ENCODE data around the gene PKNOX2. TPM values are rescaled to one million over a fixed set of nuclear protein-coding genes. Genes with fewer than 3 reads are reported as not detected.

Gene PKNOX2
- total and polyA plus RNA-seq, 10 of the 15 experiments (the other 5 are each of a cell fraction or from before 2014, with no cell fraction given) = not detected

DNA sequence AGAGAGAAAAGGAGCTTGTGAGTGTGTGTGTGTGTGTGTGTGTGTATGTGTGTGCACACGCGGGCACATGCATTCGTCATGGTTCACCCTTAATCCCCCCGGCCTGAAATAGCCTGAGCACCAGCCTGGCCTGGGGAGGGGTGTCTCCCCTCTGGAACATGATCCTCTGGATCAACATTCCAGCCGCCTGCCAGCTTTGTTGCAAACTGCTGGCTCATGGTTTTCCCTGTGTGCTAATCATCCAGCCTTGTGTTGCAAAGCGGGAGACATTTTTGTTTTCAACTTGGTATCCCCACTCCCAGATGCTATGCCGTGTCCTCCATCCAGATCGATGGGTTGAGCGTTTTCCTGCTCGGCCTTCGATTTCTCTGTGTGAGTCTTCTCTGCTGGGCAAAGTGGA is 237.2 kb downstream of the PKNOX2 start:
- ChIA-PET CTCF (interaction anchor here (0.7 to 9.5 kb wide), 4 partner anchors 21 to 54 kb away, joined by 3 to 71 read pairs (median 3); no protein-coding TSS in a partner anchor), SMC1A (ENCODE audit: uncharacterized antibody, unreplicated experiment) (interaction anchor here (1.9 to 2.0 kb wide), 2 partner anchors 33 to 46 kb away, joined by 5 to 6 read pairs; no protein-coding TSS in a partner anchor), RAD21 (ENCODE audit: unreplicated experiment) (interaction anchor here (0.9 to 4.0 kb wide), 4 partner anchors 25 to 38 kb away, joined by 3 to 20 read pairs (median 12); no protein-coding TSS in a partner anchor), POLR2A (no interaction called here)
- Histone ChIP-seq H3K9ac (ENCODE audit: control insufficient read depth, insufficient read depth, low read length) (no peak overlapping the region), H3K4me1 (ENCODE audit: control insufficient read depth, insufficient read depth, low read length) (no peaks in the 10 kb centered on the region; the same call in 1 of the 2 replicates), H3K36me3 (ENCODE audit: control insufficient read depth in 2 of 2, insufficient read depth in 2 of 2, low read length in 1 of 2) (no peaks in the 10 kb centered on the region), H4K20me1 (ENCODE audit: control insufficient read depth, insufficient read depth) (no peaks in the 10 kb centered on the region; the same call in 1 of the 2 replicates), H3K27me3 (replicated peaks in 1 of 2; ENCODE audit: control insufficient read depth in 2 of 2, insufficient read depth in 2 of 2, low read length in 1 of 2) (peaks cover 10 to 14% of the 10 kb centered on the region in 2 experiments), H3K27ac (ENCODE audit: control insufficient read depth, insufficient read depth) (no peak overlapping the region), H3K4me3 (no peak overlapping the region), H3K4me2 (ENCODE audit: control insufficient read depth, insufficient read depth) (no peak overlapping the region), H3K79me2 (ENCODE audit: control insufficient read depth, insufficient read depth, low read length) (no peaks in the 10 kb centered on the region), H3K9me3 (replicated peaks; ENCODE audit: control insufficient read depth, insufficient read depth, low read length) (no peaks in the 10 kb centered on the region), H2AFZ (ENCODE audit: control insufficient read depth, low read depth, low read length) (no peak overlapping the region)
- BruUV-seq (replicated peaks) = no TSS peak
- 53% methylated on average over 11 of the region's 11 CpGs for WGBS (ENCODE audit: insufficient coverage, insufficient replicate concordance, low lambda C conversion rate, missing lambda C conversion rate)
- intact Hi-C loops (cut with micrococcal nuclease; ENCODE audit: unreplicated experiment) = no loop called here
- in situ Hi-C loops (cut with MboI) = no loop called here
- TF ChIP-seq, protein P1, sequence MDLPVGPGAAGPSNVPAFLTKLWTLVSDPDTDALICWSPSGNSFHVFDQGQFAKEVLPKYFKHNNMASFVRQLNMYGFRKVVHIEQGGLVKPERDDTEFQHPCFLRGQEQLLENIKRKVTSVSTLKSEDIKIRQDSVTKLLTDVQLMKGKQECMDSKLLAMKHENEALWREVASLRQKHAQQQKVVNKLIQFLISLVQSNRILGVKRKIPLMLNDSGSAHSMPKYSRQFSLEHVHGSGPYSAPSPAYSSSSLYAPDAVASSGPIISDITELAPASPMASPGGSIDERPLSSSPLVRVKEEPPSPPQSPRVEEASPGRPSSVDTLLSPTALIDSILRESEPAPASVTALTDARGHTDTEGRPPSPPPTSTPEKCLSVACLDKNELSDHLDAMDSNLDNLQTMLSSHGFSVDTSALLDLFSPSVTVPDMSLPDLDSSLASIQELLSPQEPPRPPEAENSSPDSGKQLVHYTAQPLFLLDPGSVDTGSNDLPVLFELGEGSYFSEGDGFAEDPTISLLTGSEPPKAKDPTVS (IDR thresholded peaks at IDR 0.05; ENCODE audit: low read depth, low read length) = no peak
- TF ChIP-seq CREM (IDR thresholded peaks at IDR 0.05; ENCODE audit: low read depth) = no peak
- TF ChIP-seq NFYB (IDR thresholded peaks at IDR 0.05; ENCODE audit: insufficient read depth, low read depth, low read length) = no peak
- no peak for TF ChIP-seq SP1 (IDR thresholded peaks at IDR 0.05; ENCODE audit: low read depth, low read length)
- TF ChIP-seq, protein P2, sequence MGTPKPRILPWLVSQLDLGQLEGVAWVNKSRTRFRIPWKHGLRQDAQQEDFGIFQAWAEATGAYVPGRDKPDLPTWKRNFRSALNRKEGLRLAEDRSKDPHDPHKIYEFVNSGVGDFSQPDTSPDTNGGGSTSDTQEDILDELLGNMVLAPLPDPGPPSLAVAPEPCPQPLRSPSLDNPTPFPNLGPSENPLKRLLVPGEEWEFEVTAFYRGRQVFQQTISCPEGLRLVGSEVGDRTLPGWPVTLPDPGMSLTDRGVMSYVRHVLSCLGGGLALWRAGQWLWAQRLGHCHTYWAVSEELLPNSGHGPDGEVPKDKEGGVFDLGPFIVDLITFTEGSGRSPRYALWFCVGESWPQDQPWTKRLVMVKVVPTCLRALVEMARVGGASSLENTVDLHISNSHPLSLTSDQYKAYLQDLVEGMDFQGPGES (IDR thresholded peaks at IDR 0.05) = no peak
- no peak for TF ChIP-seq ZNF207 (IDR thresholded peaks at IDR 0.05; ENCODE audit: borderline replicate concordance)
- no peak for TF ChIP-seq ETV6 (conservative IDR thresholded peaks at IDR 0.05 in 1 of 2, IDR thresholded peaks at IDR 0.05 in 1 of 2; ENCODE audit: borderline replicate concordance in 1 of 2, low read depth in 1 of 2)
- TF ChIP-seq RAD21 (IDR thresholded peaks at IDR 0.05; ENCODE audit: insufficient read depth, low read depth, low read length) = no peak
- no peak for TF ChIP-seq ESRRA (IDR thresholded peaks at IDR 0.05; ENCODE audit: low read length)
- TF ChIP-seq SREBF2 (IDR thresholded peaks at IDR 0.05; ENCODE audit: low read length) = no peak
- TF ChIP-seq CREB1 (IDR thresholded peaks at IDR 0.05; ENCODE audit: low read depth) = no peak
- TF ChIP-seq ZNF24 (IDR thresholded peaks at IDR 0.05) = no peak
- TF ChIP-seq, protein P3, sequence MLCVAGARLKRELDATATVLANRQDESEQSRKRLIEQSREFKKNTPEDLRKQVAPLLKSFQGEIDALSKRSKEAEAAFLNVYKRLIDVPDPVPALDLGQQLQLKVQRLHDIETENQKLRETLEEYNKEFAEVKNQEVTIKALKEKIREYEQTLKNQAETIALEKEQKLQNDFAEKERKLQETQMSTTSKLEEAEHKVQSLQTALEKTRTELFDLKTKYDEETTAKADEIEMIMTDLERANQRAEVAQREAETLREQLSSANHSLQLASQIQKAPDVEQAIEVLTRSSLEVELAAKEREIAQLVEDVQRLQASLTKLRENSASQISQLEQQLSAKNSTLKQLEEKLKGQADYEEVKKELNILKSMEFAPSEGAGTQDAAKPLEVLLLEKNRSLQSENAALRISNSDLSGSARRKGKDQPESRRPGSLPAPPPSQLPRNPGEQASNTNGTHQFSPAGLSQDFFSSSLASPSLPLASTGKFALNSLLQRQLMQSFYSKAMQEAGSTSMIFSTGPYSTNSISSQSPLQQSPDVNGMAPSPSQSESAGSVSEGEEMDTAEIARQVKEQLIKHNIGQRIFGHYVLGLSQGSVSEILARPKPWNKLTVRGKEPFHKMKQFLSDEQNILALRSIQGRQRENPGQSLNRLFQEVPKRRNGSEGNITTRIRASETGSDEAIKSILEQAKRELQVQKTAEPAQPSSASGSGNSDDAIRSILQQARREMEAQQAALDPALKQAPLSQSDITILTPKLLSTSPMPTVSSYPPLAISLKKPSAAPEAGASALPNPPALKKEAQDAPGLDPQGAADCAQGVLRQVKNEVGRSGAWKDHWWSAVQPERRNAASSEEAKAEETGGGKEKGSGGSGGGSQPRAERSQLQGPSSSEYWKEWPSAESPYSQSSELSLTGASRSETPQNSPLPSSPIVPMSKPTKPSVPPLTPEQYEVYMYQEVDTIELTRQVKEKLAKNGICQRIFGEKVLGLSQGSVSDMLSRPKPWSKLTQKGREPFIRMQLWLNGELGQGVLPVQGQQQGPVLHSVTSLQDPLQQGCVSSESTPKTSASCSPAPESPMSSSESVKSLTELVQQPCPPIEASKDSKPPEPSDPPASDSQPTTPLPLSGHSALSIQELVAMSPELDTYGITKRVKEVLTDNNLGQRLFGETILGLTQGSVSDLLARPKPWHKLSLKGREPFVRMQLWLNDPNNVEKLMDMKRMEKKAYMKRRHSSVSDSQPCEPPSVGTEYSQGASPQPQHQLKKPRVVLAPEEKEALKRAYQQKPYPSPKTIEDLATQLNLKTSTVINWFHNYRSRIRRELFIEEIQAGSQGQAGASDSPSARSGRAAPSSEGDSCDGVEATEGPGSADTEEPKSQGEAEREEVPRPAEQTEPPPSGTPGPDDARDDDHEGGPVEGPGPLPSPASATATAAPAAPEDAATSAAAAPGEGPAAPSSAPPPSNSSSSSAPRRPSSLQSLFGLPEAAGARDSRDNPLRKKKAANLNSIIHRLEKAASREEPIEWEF (IDR thresholded peaks at IDR 0.05; ENCODE audit: insufficient replicate concordance, low read depth, low read length) = no peak
- no peak for TF ChIP-seq SMAD5 (IDR thresholded peaks at IDR 0.05; ENCODE audit: low read depth)
- DNase-seq (ENCODE audit: low read depth, low spot score) (no peak), FAIRE-seq (no peak), ATAC-seq (no peak)

Measured in GM12878 (cell line).